Measurements from ENCODE around the gene NUP93.

Gene NUP93

GRCh38 chr16:56744996-56745640 lies 15.2 kb downstream of the NUP93 start:
- DNase-seq: no peak

- no peak for DNase-seq
Observed at GRCh38 chr16:56747486-56748045, 17.6 kb downstream of the NUP93 start.

GRCh38 chr16:56748191-56748590 lies 18.3 kb downstream of the NUP93 start:
- DNase-seq: no peak

- DNase-seq: no peak
Observed at GRCh38 chr16:56748826-56749225, 18.9 kb downstream of the NUP93 start.

GRCh38 chr16:56749672-56750491 lies 20.0 kb downstream of the NUP93 start:
- DNase-seq: no peak

GRCh38 chr16:56753410-56753809 lies 23.5 kb downstream of the NUP93 start:
- DNase-seq: no peak

- no peak for DNase-seq
Observed at GRCh38 chr16:56755038-56755437, 25.1 kb downstream of the NUP93 start.

GRCh38 chr16:56758432-56758831 lies 28.5 kb downstream of the NUP93 start:
- DNase-seq: no peak

GRCh38 chr16:56758930-56759329 lies 29.0 kb downstream of the NUP93 start:
- DNase-seq: no peak

GRCh38 chr16:56763291-56763916 lies 33.5 kb downstream of the NUP93 start:
- DNase-seq: no peak

GRCh38 chr16:56764835-56765234 lies 34.9 kb downstream of the NUP93 start:
- no peak for DNase-seq

- no peak for DNase-seq
Observed at GRCh38 chr16:56765949-56766348, 36.0 kb downstream of the NUP93 start.

- DNase-seq: no peak
Observed at GRCh38 chr16:56767024-56767423, 37.1 kb downstream of the NUP93 start.

GRCh38 chr16:56769677-56770076 lies 39.7 kb downstream of the NUP93 start:
- no peak for DNase-seq

- DNase-seq: no peak
Observed at GRCh38 chr16:56771558-56772279, 41.8 kb downstream of the NUP93 start.

GRCh38 chr16:56773532-56773931 lies 43.6 kb downstream of the NUP93 start:
- no peak for DNase-seq

- no peak for DNase-seq
Observed at GRCh38 chr16:56774016-56774680, 44.2 kb downstream of the NUP93 start.

- no peak for DNase-seq
Observed at GRCh38 chr16:56775162-56775561, 45.2 kb downstream of the NUP93 start.

GRCh38 chr16:56776562-56776961 lies 46.6 kb downstream of the NUP93 start:
- DNase-seq: no peak

GRCh38 chr16:56777001-56777400 lies 47.1 kb downstream of the NUP93 start:
- DNase-seq: no peak

GRCh38 chr16:56777482-56777881 lies 47.6 kb downstream of the NUP93 start:
- no peak for DNase-seq

GRCh38 chr16:56779906-56780305 lies 50.0 kb downstream of the NUP93 start:
- no peak for DNase-seq
